Keratinocyte (primary cell): ENCODE measurements around the gene MYH10. TPM values are rescaled to one million over a fixed set of nuclear protein-coding genes. Genes with fewer than 3 reads are reported as not detected.

ENCODE experiments used
- DNase-seq: peaks from one replicate; pipeline ENCODE4 v3.0.0-alpha.2; 2011; ENCODE audit warnings: low read depth, missing footprints, low spot score
- FAIRE-seq: peaks from 2 replicates; lab custom pipeline; 2011; peaks lifted over from hg19 to GRCh38; lab: Jason Lieb, UNC
- H2AFZ ChIP-seq: 2 replicates; pipeline ENCODE4 v1.6.0; 2012; ENCODE audit warnings: low read length, control low read depth, inconsistent platforms; ENCODE audit not compliant: control insufficient read depth
- H3K27ac ChIP-seq: 2 replicates; pipeline ENCODE4 v1.5.1; 2011; ENCODE audit warnings: low read length; ENCODE audit not compliant: control insufficient read depth, insufficient read depth
- H3K27me3 ChIP-seq: 3 replicates; pipeline ENCODE4 v1.6.0; 2011; ENCODE audit warnings: low read length; ENCODE audit not compliant: control insufficient read depth, insufficient read depth; ENCODE audit errors: extremely low read depth
- H3K36me3 ChIP-seq, 2 experiments: 2 replicates in 1 of 2; 3 replicates in 1 of 2; pipeline ENCODE4 v1.5.1; 2011; ENCODE audit warnings: low read length in 2 of 2, mild to moderate bottlenecking in 1 of 2; ENCODE audit not compliant: control insufficient read depth in 2 of 2, insufficient read depth in 2 of 2; ENCODE audit errors: extremely low read depth in 1 of 2
- H3K4me1 ChIP-seq: 3 replicates; pipeline ENCODE4 v1.5.1; 2011; ENCODE audit warnings: low read length; ENCODE audit not compliant: control insufficient read depth, insufficient read depth; ENCODE audit errors: extremely low read depth
- H3K4me2 ChIP-seq: 3 replicates; pipeline ENCODE4 v1.6.0; 2011; ENCODE audit warnings: low read depth, low read length; ENCODE audit not compliant: control insufficient read depth, insufficient read depth; ENCODE audit errors: extremely low read depth
- H3K4me3 ChIP-seq, 3 experiments: fragments of 200-600 bp in 1 of 3; sonication (generic) in 1 of 3; 2 replicates in 2 of 3; 3 replicates in 1 of 3; pipeline ENCODE4 v1.5.1; 2011 to 2016; ENCODE audit warnings: low read length in 3 of 3, mild to moderate bottlenecking in 3 of 3, control low read depth in 2 of 3, inconsistent platforms in 1 of 3, low read depth in 1 of 3, mixed read lengths in 1 of 3, mixed run types in 1 of 3, moderate library complexity in 1 of 3; ENCODE audit not compliant: control insufficient read depth in 2 of 3, insufficient read depth in 2 of 3; ENCODE audit errors: extremely low read depth in 1 of 3
- H3K79me2 ChIP-seq: 2 replicates; pipeline ENCODE4 v1.6.0; 2012; ENCODE audit warnings: low read length; ENCODE audit not compliant: control insufficient read depth, insufficient read depth
- H3K9ac ChIP-seq: 3 replicates; pipeline ENCODE4 v1.6.0; 2011; ENCODE audit warnings: low read length; ENCODE audit not compliant: control insufficient read depth, insufficient read depth; ENCODE audit errors: extremely low read depth
- H3K9me1 ChIP-seq: 3 replicates; pipeline ENCODE4 v1.6.0; 2011; ENCODE audit warnings: low read length; ENCODE audit not compliant: control insufficient read depth, insufficient read depth; ENCODE audit errors: extremely low read depth
- H3K9me3 ChIP-seq: 2 replicates; pipeline ENCODE4 v1.5.1; 2012; ENCODE audit warnings: low read depth, low read length; ENCODE audit not compliant: control insufficient read depth
- H4K20me1 ChIP-seq: 3 replicates; pipeline ENCODE4 v1.6.0; 2011; ENCODE audit warnings: low read length; ENCODE audit not compliant: control insufficient read depth, insufficient read depth; ENCODE audit errors: extremely low read depth
- EZH2 ChIP-seq: IDR thresholded peaks from one replicate; pipeline ENCODE4 v1.6.1; 2012; ENCODE audit warnings: inconsistent platforms, mild to moderate bottlenecking, low read length, moderate library complexity
- dilution Hi-C: fragments of 300-500 bp; cut with MboI; formaldehyde crosslinking; loops from one replicate; pipeline ENCODE4 v1.7.0; 2020; ENCODE audit warnings: low sequenced_read_pairs; ENCODE audit not compliant: extremely low pct_ligation_motif_present
- polyA plus RNA-seq, 5 experiments: library from polyadenylated mRNA; depleted of rRNA in 3 of 5; stranded (reverse) in 3 of 5; stranded (forward) in 1 of 5; unstranded in 1 of 5; fragments of >200 nt; gene quantifications; 1 replicate in 1 of 5; 2 replicates in 3 of 5; 3 replicates in 1 of 5; pipeline versions ENCODE4 v1.2.1 to v1.2.3, GENCODE V29; 2011 to 2012; ENCODE audit warnings: missing spikeins in 2 of 5, low read depth in 1 of 5, low replicate concordance in 1 of 5
- TF ChIP-seq, protein P1 (sequence below), 3 experiments: IDR thresholded peaks in 1 of 3; conservative IDR thresholded peaks in 1 of 3; optimal IDR thresholded peaks in 1 of 3; 2 replicates in 2 of 3; 3 replicates in 1 of 3; pipeline versions ENCODE3 to v1.5.1; 2011; ENCODE audit warnings: low read length in 3 of 3, mild to moderate bottlenecking in 3 of 3, moderate library complexity in 2 of 3, control low read depth in 1 of 3, inconsistent platforms in 1 of 3; ENCODE audit not compliant: insufficient read depth in 2 of 3; ENCODE audit errors: extremely low read depth in 1 of 3

Gene MYH10
- polyA plus RNA-seq, 1 donor (not counting 4 experiments of a cell fraction or from before 2014, with no cell fraction given) = 21.2 TPM

DNA sequence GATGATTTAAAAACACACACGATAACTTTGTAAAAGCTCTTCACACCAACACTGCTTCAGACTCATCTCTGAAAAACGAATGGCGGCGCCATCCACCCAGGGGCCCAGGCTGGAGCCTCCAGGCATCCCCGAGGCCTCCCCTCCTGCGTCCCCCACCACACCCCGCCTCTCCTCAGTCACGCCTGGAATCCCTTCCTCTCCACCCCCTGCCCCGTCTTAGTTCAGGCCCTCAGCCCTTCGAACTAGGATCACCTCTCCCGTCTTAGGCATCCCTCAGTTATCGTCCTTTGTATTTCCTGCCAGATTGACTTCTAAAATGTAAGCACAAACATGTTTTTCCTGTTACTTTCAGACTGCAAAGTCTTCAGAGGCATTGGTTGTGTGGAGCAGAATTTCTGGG, 136.5 kb downstream of the MYH10 start:
- H3K4me2 ChIP-seq = no peak overlapping the region
- H2AFZ ChIP-seq = no peak overlapping the region
- no peaks in the 10 kb centered on the region for H3K9me3 ChIP-seq
- no peak for DNase-seq
- H3K4me3 ChIP-seq = no peak overlapping the region
- H3K79me2 ChIP-seq = no peaks in the 10 kb centered on the region
- H3K27ac ChIP-seq = no peak overlapping the region
- H3K9me1 ChIP-seq = no peaks in the 10 kb centered on the region
- no peaks in the 10 kb centered on the region for H4K20me1 ChIP-seq
- no peaks in the 10 kb centered on the region for H3K27me3 ChIP-seq
- no peaks in the 10 kb centered on the region for H3K4me1 ChIP-seq
- H3K36me3 ChIP-seq = peaks cover 11 to 12% of the 10 kb centered on the region in 2 experiments
- dilution Hi-C loops = no loop called here
- TF ChIP-seq, protein P1, sequence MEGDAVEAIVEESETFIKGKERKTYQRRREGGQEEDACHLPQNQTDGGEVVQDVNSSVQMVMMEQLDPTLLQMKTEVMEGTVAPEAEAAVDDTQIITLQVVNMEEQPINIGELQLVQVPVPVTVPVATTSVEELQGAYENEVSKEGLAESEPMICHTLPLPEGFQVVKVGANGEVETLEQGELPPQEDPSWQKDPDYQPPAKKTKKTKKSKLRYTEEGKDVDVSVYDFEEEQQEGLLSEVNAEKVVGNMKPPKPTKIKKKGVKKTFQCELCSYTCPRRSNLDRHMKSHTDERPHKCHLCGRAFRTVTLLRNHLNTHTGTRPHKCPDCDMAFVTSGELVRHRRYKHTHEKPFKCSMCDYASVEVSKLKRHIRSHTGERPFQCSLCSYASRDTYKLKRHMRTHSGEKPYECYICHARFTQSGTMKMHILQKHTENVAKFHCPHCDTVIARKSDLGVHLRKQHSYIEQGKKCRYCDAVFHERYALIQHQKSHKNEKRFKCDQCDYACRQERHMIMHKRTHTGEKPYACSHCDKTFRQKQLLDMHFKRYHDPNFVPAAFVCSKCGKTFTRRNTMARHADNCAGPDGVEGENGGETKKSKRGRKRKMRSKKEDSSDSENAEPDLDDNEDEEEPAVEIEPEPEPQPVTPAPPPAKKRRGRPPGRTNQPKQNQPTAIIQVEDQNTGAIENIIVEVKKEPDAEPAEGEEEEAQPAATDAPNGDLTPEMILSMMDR (optimal IDR thresholded peaks at IDR 0.05 in 1 of 3, IDR thresholded peaks at IDR 0.05 in 1 of 3, conservative IDR thresholded peaks at IDR 0.05 in 1 of 3; ENCODE audit: extremely low read depth in 1 of 3, insufficient read depth in 2 of 3, low read length in 3 of 3) = no peak
- no peak for TF ChIP-seq EZH2
- H3K9ac ChIP-seq = no peak overlapping the region
- no peak for FAIRE-seq

DNA sequence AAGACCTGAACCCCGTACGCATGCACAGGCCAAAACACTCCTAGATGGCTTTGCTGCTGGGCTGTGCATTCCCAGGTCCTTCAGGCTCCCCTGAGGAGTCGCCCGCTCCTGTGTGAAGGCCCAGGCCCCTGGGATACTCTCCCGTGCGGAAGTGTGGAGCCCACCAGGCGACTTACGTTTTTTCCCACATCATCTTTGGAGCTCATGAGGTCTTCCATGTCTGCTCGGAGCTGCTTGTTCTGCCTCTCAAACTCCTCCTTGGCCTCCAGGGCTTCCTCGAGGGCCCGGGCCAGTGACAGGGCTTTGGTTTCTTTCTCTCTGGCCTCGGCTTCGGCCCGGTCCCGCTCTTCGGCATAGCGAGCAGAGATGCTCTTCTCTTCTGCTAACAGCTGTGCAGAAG, 138.4 kb downstream of the MYH10 start:
- Histone ChIP-seq H3K27me3 (no peaks in the 10 kb centered on the region), H4K20me1 (no peaks in the 10 kb centered on the region), H3K4me2 (no peak overlapping the region), H3K36me3 (peaks cover 15 to 19% of the 10 kb centered on the region in 2 experiments), H3K4me1 (no peaks in the 10 kb centered on the region), H2AFZ (no peak overlapping the region), H3K9ac (no peak overlapping the region), H3K4me3 (no peak overlapping the region), H3K9me3 (no peaks in the 10 kb centered on the region), H3K27ac (no peak overlapping the region), H3K9me1 (no peaks in the 10 kb centered on the region), H3K79me2 (no peaks in the 10 kb centered on the region)
- FAIRE-seq = no peak
- no peak for TF ChIP-seq EZH2
- TF ChIP-seq, protein P1 (optimal IDR thresholded peaks at IDR 0.05 in 1 of 3, IDR thresholded peaks at IDR 0.05 in 1 of 3, conservative IDR thresholded peaks at IDR 0.05 in 1 of 3; ENCODE audit: extremely low read depth in 1 of 3, insufficient read depth in 2 of 3, low read length in 3 of 3) = no peak
- dilution Hi-C loops = no loop called here
- no peak for DNase-seq
